Stimulated activated CD8-positive, alpha-beta memory T cell treated with anti-CD3 and anti-CD28 coated beads, Interleukin-7, amount 100 ng/mL, for 24 hours (primary cell): Measurements from ENCODE around the gene DGCR8.

ENCODE experiments used
- DNase-seq: peaks from one replicate; pipeline ENCODE4 v3.0.0-alpha.2; 2020; ENCODE audit warnings: low read depth

DGCR8 gene

DNA sequence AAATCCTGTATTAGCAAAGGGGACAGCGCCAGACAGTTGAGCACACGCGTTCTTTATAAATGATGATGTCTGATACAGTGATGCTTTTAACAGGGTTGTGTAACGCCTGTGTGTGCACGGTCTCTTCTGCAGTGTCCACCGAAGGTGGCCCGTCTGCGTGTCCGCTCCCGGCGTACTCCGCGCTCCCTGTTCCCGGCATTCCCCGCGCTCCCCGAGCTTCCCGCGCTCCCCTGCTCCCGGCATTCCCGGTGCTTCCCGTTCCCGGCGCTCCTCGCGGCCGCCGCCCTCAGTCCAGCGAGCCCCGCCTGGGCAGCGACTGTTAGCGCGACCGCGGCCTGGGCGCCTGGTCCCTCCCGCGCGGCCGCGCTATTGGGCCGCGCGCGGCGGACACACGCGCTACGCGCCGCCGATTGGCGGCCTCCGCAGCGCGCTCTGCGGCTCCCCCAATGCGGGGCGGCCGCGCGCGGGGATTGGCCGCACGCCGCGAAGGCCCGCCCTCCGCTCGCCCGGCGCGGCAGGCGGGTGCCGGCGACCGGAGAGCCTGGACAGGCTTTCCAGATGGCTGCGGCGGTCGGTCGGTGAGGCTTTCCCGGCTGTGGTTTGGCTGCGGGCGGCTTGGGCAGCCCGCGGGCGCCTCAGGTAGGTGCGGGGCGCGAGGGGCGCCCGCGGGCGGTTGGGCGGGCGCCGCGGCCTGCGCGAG is at the start of gene DGCR8:
Gene DGCR8, plus strand, starts transcription at position 497 of the 700 bp plus-strand sequence. CDS start 5,723 bp downstream, outside the sequence.
- no peak for DNase-seq

DNA sequence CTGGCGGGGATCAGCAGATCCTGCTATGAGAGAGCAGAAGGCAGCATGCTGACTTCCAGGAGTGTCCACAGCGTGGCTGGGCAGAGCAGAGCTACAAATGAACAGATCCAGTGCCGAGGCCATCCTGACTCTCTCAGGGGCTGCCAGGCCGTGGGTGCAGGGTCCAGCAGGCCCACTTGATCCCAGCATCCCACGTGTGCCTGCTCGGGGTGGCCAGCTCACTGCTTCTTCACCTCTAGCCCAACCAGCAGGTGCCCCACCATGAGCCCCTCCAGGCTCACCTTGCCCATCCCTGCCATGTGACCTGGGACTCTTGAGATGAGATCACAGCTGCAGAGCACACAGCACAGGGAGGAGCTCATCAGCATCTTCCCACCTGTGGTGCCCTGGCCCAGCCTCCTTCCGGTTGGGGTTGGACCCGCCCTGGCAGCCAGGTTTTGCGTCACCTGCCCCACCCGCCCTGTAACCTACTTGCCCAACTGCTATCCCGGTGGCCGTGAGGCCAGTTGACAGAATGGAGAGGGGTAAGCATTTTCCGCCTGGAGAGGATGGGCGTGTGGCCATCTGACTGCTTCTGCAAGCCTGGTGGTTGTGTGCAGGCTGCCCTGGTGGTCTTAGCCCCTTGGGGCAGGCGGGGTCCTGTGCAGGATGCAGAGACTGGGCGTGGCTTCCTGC is 48.2 kb upstream of the DGCR8 start:
- DNase-seq: no peak

DNA sequence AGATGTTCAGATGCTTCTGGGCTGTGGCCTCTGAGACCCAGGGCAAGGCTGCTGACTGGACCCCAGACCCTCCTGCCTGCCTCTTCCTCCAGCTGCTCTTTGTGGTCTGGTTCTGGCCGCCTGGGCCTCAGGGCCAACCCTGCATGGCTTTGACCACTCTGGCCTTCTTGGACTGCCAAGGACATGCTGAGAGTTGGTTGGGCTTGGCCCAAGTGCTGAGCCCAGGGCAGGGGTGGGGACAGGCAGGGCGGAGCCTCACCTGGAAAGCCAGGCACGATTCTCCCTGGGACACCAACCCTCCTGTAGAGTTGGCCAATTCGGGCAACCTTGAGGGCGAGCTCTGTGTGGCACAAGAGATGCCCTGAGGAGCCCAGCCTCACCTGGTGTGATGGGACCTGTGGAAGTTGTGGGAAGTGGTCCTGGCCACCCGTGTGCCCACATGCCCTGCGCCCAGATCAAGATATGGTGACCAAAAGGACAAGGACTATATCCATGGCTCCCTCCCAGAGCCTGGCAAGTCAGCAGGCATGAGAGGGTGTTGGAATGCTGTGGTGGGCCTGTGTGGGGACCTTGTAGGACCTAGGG is 47.5 kb upstream of the DGCR8 start:
- no peak for DNase-seq

DNA sequence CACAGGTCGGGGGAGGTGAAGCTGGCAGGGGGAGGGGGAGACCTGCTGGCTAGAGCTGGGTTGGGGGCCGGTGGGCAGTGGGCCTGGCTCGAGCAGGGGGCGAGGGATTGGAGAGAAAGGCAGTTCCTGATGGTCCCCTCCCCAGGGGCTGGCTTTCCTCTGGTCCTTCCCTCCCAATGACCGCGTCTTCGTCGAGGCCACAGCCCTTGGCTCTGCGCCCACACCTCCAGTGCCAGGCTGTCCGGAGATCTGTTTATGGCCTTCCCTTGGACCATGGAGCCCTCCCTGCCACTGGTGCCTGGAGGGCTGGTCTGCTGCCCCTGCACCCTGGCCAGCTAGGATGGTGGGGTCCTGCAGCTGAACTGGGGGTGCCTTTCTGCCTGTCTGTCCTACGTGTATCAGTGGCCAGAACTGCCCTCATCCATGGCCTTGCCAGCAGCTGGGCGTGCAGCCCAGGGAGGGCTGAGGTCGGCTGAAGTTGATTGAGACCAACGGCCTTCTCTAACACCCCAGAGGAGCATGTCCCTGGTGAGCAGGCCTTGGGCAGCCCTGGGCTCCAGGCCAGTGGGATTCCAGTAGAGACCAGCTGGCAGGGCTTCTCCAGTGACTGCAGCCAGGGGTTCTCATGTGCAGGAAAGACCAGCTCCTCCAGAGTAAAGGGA is 46.9 kb upstream of the DGCR8 start:
- no peak for DNase-seq

GRCh38 chr22:20034143-20034542 is 45.9 kb upstream of the DGCR8 start:
- no peak for DNase-seq

- DNase-seq: no peak
Observed at GRCh38 chr22:20035375-20036083, 44.5 kb upstream of the DGCR8 start.

- DNase-seq: no peak
Observed at GRCh38 chr22:20036084-20036482, 44.0 kb upstream of the DGCR8 start.

- no peak for DNase-seq
Observed at GRCh38 chr22:20036535-20037392, 43.3 kb upstream of the DGCR8 start.

- no peak for DNase-seq
Observed at GRCh38 chr22:20037419-20037818, 42.6 kb upstream of the DGCR8 start.

- DNase-seq: no peak
Observed at GRCh38 chr22:20038574-20038973, 41.5 kb upstream of the DGCR8 start.

DNA sequence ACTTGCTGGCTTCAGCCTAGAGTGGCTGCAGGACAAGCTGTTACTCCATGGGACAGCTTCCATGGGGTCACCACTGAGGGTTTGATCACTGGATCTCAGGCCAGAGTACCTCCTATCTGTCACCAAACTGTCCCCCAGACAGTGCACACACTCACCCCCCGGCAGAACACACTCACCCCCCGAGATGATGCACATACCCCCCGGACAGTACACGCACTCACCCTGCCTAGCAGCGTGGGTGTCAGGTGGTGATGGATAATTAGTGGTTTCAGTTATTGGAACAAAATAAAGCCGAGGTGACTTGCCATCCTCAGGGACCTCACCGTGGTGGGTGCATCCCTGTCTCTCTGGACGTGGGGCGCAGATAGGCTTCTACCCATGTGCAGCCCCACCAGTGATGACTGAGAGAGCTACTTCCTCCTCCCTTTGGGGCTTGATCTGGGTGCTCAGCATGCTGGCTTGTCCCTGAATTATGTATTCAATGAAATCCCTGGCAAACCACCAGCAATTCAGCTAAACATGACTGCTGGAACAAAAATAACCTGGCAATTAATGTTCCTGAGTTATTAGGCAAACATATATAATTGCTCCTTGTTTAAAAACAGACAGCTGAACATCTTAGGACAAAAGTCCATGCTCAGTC is 40.2 kb upstream of the DGCR8 start:
- DNase-seq: no peak

DNA sequence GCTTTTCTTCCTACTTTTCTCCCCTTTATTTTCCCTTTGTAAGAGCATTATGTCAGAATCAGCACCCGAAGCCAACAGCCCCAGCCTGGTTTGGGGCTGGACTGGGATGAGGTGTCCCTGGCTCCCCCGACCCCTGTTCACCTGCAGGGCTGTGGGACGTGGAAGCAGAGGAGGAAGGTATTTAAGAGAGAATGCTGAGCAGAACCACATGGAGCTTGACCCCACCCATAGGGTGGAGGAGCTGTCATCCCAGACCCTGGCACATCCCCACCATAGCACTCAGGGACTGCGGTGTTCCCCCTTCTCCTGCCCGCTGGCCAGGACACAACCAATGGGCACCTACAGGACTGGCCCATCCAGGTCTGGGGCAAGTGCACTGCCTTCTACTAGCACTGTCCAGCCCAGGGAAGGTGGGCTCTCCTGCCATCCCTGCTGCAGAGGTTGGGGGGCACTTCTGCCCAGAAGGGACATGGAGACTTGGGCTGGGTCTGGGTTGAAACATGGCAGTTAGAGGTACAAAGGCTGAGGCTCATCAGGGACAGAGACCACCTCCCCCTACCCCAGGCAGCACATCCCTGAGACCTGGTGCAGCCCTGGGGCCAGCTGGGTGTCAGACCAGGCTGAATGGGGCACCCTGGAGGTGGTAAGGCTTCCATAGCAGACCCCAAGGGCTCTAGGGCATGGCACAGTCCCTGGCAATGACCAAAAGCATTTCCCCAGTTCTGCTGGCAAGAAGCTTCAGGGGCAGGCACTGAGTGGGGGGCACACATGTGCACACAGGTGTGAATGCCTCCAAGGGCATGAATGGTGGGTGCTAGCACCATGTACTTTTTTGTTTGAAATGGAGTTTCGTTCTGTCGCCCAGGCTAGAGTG is 39.5 kb upstream of the DGCR8 start:
- no peak for DNase-seq

DNA sequence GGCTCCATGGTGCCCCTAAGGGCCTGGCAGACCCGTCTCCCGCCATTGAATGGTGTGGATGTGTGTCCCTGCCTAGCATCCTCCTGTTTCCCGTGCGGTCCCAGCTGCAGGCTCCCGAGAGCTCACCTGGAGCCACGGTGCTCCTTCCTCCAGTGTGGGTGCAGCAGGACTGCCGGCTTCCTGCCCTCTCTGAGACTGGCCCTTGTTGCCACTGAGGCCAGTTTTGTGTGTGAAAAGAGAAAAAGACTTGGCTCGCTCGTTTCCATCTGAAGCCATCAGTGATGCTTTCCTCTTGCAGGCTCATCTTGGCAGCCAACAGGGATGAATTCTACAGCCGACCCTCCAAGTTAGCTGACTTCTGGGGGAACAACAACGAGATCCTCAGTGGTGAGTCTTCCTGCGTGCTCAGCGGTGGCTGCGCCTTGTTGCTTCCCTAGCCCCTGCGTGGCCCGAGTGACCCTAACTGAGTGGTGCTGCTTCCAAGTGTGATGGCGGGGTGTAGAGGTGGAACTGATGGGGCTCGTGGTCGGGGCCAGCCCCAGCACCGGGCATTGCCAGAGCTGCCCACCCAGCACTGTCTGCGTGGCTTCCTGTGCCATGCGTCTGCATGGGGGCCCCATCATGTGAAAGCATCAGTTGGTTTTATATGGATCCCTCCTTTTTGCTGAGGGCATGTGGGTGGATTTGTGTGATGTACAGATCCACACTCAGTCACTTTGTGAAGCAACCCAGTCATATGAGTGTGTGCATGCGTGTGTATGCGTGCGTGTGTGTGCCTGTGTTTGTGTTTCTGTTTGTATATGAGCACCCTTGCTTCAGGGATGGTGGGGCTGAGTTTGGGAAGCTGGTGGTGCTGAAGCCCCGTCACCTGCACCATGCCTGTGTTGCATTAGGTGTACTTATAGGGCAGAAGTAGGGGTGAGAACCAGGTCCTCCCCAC is 36.7 kb upstream of the DGCR8 start:
- no peak for DNase-seq

- no peak for DNase-seq
Observed at GRCh38 chr22:20043997-20044342, 36.1 kb upstream of the DGCR8 start.

DNA sequence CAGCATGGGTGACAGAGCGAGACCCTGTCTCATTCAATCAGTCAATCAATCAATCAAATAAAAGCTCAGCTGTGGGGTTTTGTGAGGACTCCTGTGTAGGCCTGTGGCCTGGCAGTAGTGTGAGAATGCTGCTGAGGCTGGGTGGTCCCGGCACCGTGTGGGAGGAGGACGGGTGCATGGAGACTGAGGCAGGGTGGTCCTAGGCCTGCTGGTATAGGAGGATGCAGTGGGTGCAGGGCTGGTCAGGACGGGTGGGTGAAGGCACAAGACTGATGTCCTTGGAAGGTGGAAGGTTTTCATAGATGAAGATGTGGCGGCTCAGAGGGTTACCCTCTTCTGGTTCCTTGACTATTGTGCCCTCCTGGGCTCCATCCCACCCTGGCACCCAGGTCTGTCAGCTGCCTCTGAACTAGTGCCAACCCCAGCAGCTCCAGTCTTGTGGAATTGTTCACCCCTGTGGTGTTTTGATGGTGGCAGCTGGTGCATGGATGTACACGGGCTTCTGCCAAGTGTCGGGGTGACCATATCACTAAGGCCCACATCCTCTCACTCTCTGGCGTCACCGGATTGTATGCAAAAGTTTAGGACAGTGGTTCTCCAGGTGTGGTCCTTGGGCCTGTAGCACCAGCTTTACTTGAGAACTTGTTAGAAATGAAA is 35.4 kb upstream of the DGCR8 start:
- no peak for DNase-seq

DNA sequence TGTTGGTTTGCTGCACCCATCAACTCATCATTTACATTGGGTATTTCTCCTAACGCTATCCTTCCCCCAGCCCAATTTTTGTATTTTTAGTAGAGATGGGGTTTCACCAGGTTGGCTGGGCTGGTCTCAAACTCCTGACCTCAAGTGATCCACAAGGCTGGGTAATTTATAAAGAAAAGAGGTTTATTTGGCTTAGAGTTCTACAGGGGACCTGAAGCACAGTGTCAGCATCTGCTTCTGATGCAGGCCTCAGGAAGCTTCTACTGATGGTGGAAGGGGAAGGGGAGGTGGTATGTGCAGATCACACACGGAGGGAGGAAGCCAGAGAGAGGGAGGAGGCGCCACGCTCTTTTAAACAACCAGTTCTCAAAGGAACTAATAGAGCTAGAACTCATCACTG is 33.3 kb upstream of the DGCR8 start:
- no peak for DNase-seq

DNA sequence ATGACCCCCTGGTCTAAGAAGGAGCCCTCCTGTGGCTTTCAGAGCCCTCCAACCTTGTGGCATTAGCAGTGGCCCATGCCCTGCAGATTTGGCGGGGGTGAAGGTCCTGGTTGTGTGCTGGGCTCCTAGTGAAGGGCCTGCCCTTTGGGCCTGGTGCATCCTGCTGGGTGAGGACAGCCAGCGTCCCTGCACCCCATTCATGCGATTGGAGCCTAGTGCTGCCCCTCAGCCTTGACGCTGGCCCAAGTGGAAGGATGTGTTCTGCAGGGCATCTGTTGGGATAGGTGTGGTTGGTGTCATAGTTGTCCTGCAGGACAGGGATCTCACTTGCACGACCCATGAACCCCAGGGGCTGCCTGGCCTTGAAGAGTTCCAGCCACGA is 28.1 kb upstream of the DGCR8 start:
- DNase-seq: no peak
